Calu3 (cell line): Measurements from ENCODE around the gene KIF1B. TPM values are rescaled to one million over a fixed set of nuclear protein-coding genes. Genes with fewer than 3 reads are reported as not detected.

Source experiments
- BruUV-seq: library from RNA; stranded (reverse); fragments of 400-500 nt; replicated peaks from 2 replicates; lab custom pipeline; 2021; lab: Mats Ljungman, UMichigan
- CTCF ChIA-PET: fragments of 300-600 bp; sonication (Branson Sonifier 250); formaldehyde crosslinking; loops from one replicate; lab custom pipeline; 2022; ENCODE audit warnings: antibody characterized with exemption; lab: Charles Lee
- DNase-seq: peaks from one replicate; pipeline ENCODE4 v3.0.0; 2022
- H3K27ac Mint-ChIP-seq: one replicate; pipeline ENCODE4 v1.8.0; 2022; ENCODE audit warnings: mixed read lengths; ENCODE audit not compliant: unreplicated experiment
- H3K27me3 Mint-ChIP-seq: one replicate; pipeline ENCODE4 v1.8.0; 2022; ENCODE audit warnings: mixed read lengths; ENCODE audit not compliant: unreplicated experiment
- H3K36me3 Mint-ChIP-seq: one replicate; pipeline ENCODE4 v1.8.0; 2022; ENCODE audit warnings: mild to moderate bottlenecking, moderate library complexity, mixed read lengths; ENCODE audit not compliant: insufficient read depth, unreplicated experiment
- H3K4me1 Mint-ChIP-seq: one replicate; pipeline ENCODE4 v1.8.0; 2022; ENCODE audit warnings: mild to moderate bottlenecking, low read depth, mixed read lengths; ENCODE audit not compliant: unreplicated experiment
- H3K4me3 Mint-ChIP-seq: one replicate; pipeline ENCODE4 v1.8.0; 2022; ENCODE audit warnings: mild to moderate bottlenecking, low read depth, moderate library complexity, mixed read lengths; ENCODE audit not compliant: unreplicated experiment
- H3K9me3 Mint-ChIP-seq: one replicate; pipeline ENCODE4 v1.8.0; 2022; ENCODE audit warnings: low read depth, mixed read lengths; ENCODE audit not compliant: unreplicated experiment
- intact Hi-C: fragments of 100-400 bp; cut with micrococcal nuclease; formaldehyde crosslinking; loops from one replicate; pipeline ENCODE4 v1.10.0; 2022; ENCODE audit not compliant: unreplicated experiment
- total RNA-seq: library from RNA; stranded (reverse); gene quantifications from 2 replicates; pipeline ENCODE4 v1.2.3, GENCODE V29; 2022
- TF ChIP-seq, protein P1 (sequence below): fragments of 200-600 bp; IDR thresholded peaks from one replicate; pipeline ENCODE4 v1.8.0; 2022; ENCODE audit warnings: antibody characterized with exemption; ENCODE audit not compliant: unreplicated experiment

Gene KIF1B
- total RNA-seq, 1 experiment from 2014 or later, result 17.1 TPM

DNA sequence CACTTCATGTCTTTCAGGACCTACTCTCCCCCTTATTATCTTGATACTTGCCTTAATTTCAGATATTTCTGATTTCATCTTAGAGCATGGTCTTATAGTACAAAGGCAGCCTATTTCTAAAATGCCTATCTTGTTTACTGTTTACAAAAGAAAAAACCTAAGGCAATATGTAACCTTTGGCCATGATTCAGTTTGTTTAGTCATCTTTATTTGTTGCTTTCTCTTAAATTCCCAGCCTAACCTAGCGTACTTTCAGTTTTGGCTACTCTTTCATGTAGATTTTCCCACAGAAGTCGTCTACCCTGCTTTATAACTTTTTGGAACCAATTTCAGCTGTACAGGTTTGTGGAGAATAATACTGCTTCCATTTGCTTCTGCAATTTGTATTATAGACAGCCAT, 81.8 kb downstream of the KIF1B start:
- BruUV-seq, result no TSS peak
- intact Hi-C loops, result no loop called here
- H3K36me3 Mint-ChIP-seq, result no peaks in the 10 kb centered on the region

DNA sequence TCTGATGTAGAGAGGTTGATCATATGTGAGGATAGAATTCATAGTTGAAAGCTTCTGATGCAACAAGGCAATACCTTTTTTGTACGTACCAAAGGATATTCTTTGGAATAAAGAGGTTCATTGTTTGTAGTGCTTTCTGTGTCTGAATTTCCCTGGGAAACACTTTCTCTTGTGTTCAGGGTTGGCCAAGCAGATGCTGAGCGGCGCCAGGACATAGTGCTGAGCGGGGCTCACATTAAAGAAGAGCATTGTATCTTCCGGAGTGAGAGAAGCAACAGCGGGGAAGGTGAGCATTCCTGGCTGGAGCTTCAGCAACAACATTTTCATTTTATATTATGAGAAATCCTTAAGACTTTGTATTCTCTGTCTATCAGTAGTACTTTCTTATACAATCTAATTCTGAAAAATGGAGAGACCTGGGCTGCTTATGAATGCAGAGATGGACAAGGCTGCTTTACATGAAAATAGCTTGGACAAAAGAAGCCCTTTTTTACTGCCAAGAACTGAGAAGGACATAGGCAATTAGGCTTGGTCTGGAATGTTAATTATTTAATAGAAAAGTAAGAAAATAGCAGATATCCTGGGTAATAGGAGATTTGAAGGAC, 85.2 kb downstream of the KIF1B start:
- no peaks in the 10 kb centered on the region for H3K36me3 Mint-ChIP-seq
- no peaks in the 10 kb centered on the region for H3K9me3 Mint-ChIP-seq
- CTCF ChIA-PET, result no interaction called here
- TF ChIP-seq, protein P1, sequence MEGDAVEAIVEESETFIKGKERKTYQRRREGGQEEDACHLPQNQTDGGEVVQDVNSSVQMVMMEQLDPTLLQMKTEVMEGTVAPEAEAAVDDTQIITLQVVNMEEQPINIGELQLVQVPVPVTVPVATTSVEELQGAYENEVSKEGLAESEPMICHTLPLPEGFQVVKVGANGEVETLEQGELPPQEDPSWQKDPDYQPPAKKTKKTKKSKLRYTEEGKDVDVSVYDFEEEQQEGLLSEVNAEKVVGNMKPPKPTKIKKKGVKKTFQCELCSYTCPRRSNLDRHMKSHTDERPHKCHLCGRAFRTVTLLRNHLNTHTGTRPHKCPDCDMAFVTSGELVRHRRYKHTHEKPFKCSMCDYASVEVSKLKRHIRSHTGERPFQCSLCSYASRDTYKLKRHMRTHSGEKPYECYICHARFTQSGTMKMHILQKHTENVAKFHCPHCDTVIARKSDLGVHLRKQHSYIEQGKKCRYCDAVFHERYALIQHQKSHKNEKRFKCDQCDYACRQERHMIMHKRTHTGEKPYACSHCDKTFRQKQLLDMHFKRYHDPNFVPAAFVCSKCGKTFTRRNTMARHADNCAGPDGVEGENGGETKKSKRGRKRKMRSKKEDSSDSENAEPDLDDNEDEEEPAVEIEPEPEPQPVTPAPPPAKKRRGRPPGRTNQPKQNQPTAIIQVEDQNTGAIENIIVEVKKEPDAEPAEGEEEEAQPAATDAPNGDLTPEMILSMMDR, result no peak
- no peaks in the 10 kb centered on the region for H3K27me3 Mint-ChIP-seq
- H3K4me1 Mint-ChIP-seq, result no peaks in the 10 kb centered on the region
- BruUV-seq, result no TSS peak
- intact Hi-C loops, result no loop called here
- no peak overlapping the region for H3K27ac Mint-ChIP-seq
- DNase-seq, result no peak
- H3K4me3 Mint-ChIP-seq, result no peak overlapping the region

More for the DNA sequence above, 81.8 kb downstream of the KIF1B start:
- Mint-ChIP-seq H3K27me3 (no peaks in the 10 kb centered on the region), H3K9me3 (no peaks in the 10 kb centered on the region), H3K4me3 (no peak overlapping the region), H3K27ac (no peak overlapping the region), H3K4me1 (no peaks in the 10 kb centered on the region)
- TF ChIP-seq, protein P1, result no peak
- CTCF ChIA-PET, result no interaction called here
- no peak for DNase-seq

DNA sequence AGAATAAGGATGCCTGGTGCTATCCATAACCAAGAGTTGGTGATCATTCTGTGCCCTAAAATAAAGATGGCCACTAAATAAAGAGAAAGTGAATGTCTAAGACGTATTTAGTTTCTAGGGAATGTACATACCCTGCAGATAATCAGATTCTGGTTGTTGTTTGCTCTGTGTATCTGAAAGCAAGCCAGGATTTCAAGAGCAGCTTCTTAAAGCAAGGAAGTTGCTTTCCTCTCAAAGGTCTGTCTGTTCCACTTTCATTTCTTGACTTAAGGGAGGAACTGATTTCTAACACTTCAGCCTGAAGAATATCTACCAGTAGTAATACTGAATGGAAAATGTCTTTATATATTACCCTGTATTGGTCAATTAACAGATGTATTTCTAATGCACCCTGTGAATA, 88.8 kb downstream of the KIF1B start:
- TF ChIP-seq, protein P1, result no peak
- H3K4me1 Mint-ChIP-seq, result no peaks in the 10 kb centered on the region

DNA sequence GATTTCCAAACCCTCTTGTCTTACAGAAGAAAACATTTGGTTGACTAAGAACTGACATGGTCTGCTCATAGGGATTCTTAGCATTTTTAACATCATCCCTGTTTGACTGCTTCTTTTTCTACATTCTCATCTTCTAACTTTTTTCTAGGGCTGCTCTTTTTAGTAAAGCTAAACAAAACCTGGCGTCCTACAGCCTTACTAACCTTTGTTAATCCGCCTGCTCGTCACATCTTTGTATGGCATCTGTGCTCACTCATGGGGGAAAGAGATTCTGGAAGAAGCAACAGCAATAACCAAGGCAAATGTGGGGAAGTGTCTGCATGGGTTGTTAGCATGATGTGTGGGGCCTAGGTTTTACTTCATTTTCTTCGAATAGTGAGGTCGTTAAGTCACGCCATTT, 92.0 kb downstream of the KIF1B start:
- no peaks in the 10 kb centered on the region for H3K9me3 Mint-ChIP-seq
- BruUV-seq, result no TSS peak
- TF ChIP-seq, protein P1, result no peak
- intact Hi-C loops, result no loop called here
- H3K4me3 Mint-ChIP-seq, result no peak overlapping the region
- no peak overlapping the region for H3K27ac Mint-ChIP-seq
- no peaks in the 10 kb centered on the region for H3K36me3 Mint-ChIP-seq
- no peak for DNase-seq
- no peaks in the 10 kb centered on the region for H3K4me1 Mint-ChIP-seq
- H3K27me3 Mint-ChIP-seq, result no peaks in the 10 kb centered on the region
- CTCF ChIA-PET, result no interaction called here

More for the DNA sequence above, 88.8 kb downstream of the KIF1B start:
- BruUV-seq, result no TSS peak
- DNase-seq, result no peak
- CTCF ChIA-PET, result no interaction called here
- Mint-ChIP-seq H3K9me3 (no peaks in the 10 kb centered on the region), H3K27me3 (no peaks in the 10 kb centered on the region), H3K4me3 (no peak overlapping the region), H3K36me3 (no peaks in the 10 kb centered on the region), H3K27ac (no peak overlapping the region)
- intact Hi-C loops, result no loop called here
